Transverse colon (tissue), 4 donors: Measurements from ENCODE around the gene RPS4Y1. TPM values are rescaled to one million over a fixed set of nuclear protein-coding genes. Genes with fewer than 3 reads are reported as not detected.
"Not testable (repeated sequence)": the region's sequence is repeated elsewhere in the genome, so short reads cannot be mapped to it uniquely, and the experiment has no call there.

Source experiments
- DNase-seq: peaks from one replicate; pipeline ENCODE4 v3.0.0-alpha.2; 2019
- H3K27ac ChIP-seq, 4 donors: fragments of 200-600 bp; sonication (generic); 2 replicates each; pipeline ENCODE4 v1.5.1; 2016 to 2018; ENCODE audit warnings: inconsistent platforms in 4 of 4
- H3K27me3 ChIP-seq: fragments of 200-600 bp; sonication (generic); 2 replicates; pipeline ENCODE4 v1.5.1; 2017; ENCODE audit warnings: inconsistent platforms
- H3K36me3 ChIP-seq, 4 donors: fragments of 200-600 bp; sonication (generic); 2 replicates each; pipeline ENCODE4 v1.5.1; 2017 to 2019; ENCODE audit warnings: inconsistent platforms in 4 of 4
- H3K4me1 ChIP-seq, 4 donors: fragments of 200-600 bp; sonication (generic); 2 replicates each; pipeline ENCODE4 v1.5.1; 2017 to 2020; ENCODE audit warnings: inconsistent platforms in 4 of 4
- H3K4me3 ChIP-seq, 4 donors: fragments of 200-600 bp; sonication (generic); 1 replicate in 1 of 4; 2 replicates in 3 of 4; pipeline versions ENCODE4 v1.5.1 to v1.6.1; 2017 to 2019; ENCODE audit warnings: inconsistent platforms in 4 of 4
- H3K9me3 ChIP-seq, 2 donors: fragments of 200-600 bp; sonication (generic); 2 replicates each; pipeline ENCODE4 v1.5.1; 2017 to 2019; ENCODE audit warnings: inconsistent platforms in 2 of 2
- EP300 ChIP-seq: sonication (generic); formaldehyde crosslinking; IDR thresholded peaks from one replicate; pipeline ENCODE4 v1.6.1; 2017; ENCODE audit warnings: antibody characterized with exemption, low read depth
- POLR2A ChIP-seq: fragments of 450-650 bp; IDR thresholded peaks from one replicate; pipeline ENCODE4 v1.6.1; 2016; ENCODE audit warnings: antibody characterized with exemption, mild to moderate bottlenecking, moderate library complexity
- POLR2AphosphoS5 ChIP-seq, 3 donors: sonication (generic); formaldehyde crosslinking; IDR thresholded peaks; one replicate each; pipeline ENCODE4 v1.6.1; 2016; ENCODE audit warnings: antibody characterized with exemption in 3 of 3
- WGBS, 2 donors: methylation state at CpG; one replicate each; pipeline ENCODE4 v1.1.5; 2018; ENCODE audit warnings: low coverage in 1 of 2; 5-methylcytosine and 5-hydroxymethylcytosine counted together
- in situ Hi-C, 4 donors: fragments of 200-750 bp; cut with MboI; loops; one replicate each; pipeline versions ENCODE4 v1.15.0 to v1.15.1; 2017; ENCODE audit warnings: low sequenced_read_pairs in 3 of 4, low pct_ligation_motif_present in 1 of 4, low pct_unique_long_range_greater_than_20kb in 1 of 4
- intact Hi-C: fragments of 100-400 bp; cut with DNase I; formaldehyde crosslinking; loops from one replicate; pipeline ENCODE4 v1.15.1; 2023; ENCODE audit warnings: low total_unique reads
- total RNA-seq, 4 donors: library from RNA; depleted of rRNA; stranded (reverse); fragments of >200 nt; gene quantifications; one replicate each; pipeline ENCODE4 v1.1.0, GENCODE V29; 2016
- TF ChIP-seq, protein P1 (sequence below), 5 experiments: fragments of 200-600 bp in 3 of 5; fragments of 450-650 bp in 2 of 5; sonication (generic) in 3 of 5; IDR thresholded peaks; 1 replicate in 2 of 5; 2 replicates in 3 of 5; pipeline ENCODE4 v1.5.1; 2016 to 2017; ENCODE audit warnings: antibody characterized with exemption in 5 of 5, inconsistent platforms in 3 of 5, mild to moderate bottlenecking in 2 of 5, moderate library complexity in 1 of 5

RPS4Y1 gene
- 100 to 1,000 TPM in 2 of 4 donors, not detected in 2; 125 to 177 TPM for total RNA-seq

DNA sequence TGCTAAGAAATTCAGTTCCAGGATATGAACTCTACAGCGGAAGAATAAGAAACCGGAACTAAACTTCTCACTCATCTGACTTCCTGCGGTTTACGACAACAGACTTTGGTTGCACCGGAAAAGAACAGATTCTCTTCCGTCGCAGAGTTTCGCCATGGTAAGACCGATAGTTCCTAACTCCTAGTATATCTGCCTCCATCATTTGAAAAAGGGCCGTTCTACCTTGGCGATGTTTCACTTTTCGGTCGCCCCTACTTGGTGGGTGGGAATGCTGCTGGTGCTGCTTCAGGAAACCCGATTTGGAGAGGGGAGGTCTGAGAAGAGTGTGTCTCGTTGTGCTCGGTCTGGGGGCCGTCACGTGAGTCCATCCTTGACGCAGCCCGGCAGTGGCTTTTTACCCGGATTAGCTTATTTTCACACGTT lies at the start of gene RPS4Y1:
RPS4Y1 (plus strand) TSS at position 132 of the 423 bp plus-strand sequence; CDS start at position 155, 23 bp downstream.
- H3K4me3 ChIP-seq = peak within 1 kb of the TSS in 2 of 4 donors; percentile 64 to 71
- peaks cover 0 to 7% (median 0%) of the 10 kb centered on the region in 4 donors for H3K36me3 ChIP-seq
- peaks cover 0 to 5% (median 0%) of the 10 kb centered on the region in 4 donors for H3K4me1 ChIP-seq
- DNase-seq = no peak
- no peaks in the 10 kb centered on the region for H3K27me3 ChIP-seq
- peak within 1 kb of the TSS in 2 of 4 donors; percentile 75 to 79 for H3K27ac ChIP-seq
- TF ChIP-seq, protein P1, sequence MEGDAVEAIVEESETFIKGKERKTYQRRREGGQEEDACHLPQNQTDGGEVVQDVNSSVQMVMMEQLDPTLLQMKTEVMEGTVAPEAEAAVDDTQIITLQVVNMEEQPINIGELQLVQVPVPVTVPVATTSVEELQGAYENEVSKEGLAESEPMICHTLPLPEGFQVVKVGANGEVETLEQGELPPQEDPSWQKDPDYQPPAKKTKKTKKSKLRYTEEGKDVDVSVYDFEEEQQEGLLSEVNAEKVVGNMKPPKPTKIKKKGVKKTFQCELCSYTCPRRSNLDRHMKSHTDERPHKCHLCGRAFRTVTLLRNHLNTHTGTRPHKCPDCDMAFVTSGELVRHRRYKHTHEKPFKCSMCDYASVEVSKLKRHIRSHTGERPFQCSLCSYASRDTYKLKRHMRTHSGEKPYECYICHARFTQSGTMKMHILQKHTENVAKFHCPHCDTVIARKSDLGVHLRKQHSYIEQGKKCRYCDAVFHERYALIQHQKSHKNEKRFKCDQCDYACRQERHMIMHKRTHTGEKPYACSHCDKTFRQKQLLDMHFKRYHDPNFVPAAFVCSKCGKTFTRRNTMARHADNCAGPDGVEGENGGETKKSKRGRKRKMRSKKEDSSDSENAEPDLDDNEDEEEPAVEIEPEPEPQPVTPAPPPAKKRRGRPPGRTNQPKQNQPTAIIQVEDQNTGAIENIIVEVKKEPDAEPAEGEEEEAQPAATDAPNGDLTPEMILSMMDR (IDR thresholded peaks at IDR 0.05) = no peak
- TF ChIP-seq POLR2AphosphoS5 (IDR thresholded peaks at IDR 0.05) = peak in 1 of 3 donors; percentile 65
- TF ChIP-seq POLR2A = peak; percentile 37
- no peak for TF ChIP-seq EP300
- WGBS, 2 donors = 0% methylated on average over 1 of the region's 22 CpGs; no CpG with 5 or more reads in 1 of the 2 donors
- no peaks in the 10 kb centered on the region for H3K9me3 ChIP-seq
- intact Hi-C loops = no loop called here
- in situ Hi-C loops = no loop called here

DNA sequence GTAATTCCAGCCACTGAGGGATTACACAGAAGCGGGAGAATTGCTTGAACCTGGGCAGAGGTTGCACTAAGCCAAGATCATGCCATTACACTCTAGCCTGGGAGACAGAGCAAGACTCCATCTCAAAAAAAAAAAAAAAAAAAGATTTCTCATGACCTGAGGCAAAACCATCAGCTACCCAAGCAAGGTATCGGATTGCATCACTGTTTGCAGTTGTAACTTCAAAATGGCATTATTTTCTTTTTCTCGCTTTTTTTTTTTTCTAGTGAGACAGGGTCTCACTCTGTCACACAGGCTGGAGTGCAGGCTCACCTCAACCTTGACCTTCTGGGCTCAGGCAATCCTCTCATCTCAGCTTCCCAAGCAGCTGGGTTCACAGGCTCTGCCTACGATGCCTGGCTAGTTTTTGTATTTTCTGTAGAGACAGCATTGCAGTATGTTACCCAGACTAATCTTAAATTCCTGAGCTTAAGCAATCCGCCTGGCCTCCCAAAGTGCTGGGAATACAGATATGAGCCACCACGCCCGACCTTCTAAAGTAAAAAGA lies 44.4 kb upstream of the RPS4Y1 start:
- TF ChIP-seq EP300 = no peak
- TF ChIP-seq POLR2AphosphoS5 (IDR thresholded peaks at IDR 0.05) = no peak
- no peak for TF ChIP-seq POLR2A
- TF ChIP-seq, protein P1 (IDR thresholded peaks at IDR 0.05) = no peak
- WGBS, 2 donors = 80% methylated on average over 1 of the region's 7 CpGs; no CpG with 5 or more reads in 1 of the 2 donors
- H3K36me3 ChIP-seq = no peaks in the 10 kb centered on the region
- in situ Hi-C loops (no loop called here), intact Hi-C loops (no loop called here)
- no peaks in the 10 kb centered on the region for H3K27me3 ChIP-seq
- no peak overlapping the region for H3K27ac ChIP-seq
- no peaks in the 10 kb centered on the region for H3K9me3 ChIP-seq
- DNase-seq = no peak
- H3K4me3 ChIP-seq = no peak overlapping the region
- no peaks in the 10 kb centered on the region for H3K4me1 ChIP-seq

DNA sequence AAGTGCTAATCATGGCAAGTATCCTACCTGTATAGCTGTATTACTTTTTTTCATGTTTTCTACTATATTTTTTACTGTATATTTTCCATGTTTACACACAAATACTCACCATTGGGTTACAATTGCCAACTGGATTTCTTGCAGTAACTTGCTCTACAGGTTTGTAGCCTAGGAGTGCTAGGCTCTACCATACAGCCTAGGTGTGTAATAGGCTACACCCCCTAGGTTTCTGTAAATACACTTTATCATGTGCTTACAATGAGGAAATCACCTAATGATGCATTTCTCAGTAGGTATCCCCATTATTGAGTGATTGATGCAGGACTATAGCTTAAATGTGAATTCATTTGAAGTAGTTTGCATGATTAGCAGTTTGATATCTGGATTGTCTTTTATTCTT lies 43.4 kb upstream of the RPS4Y1 start:
- intact Hi-C loops (no loop called here), in situ Hi-C loops (no loop called here)
- DNase-seq = no peak
- TF ChIP-seq EP300 (no peak), POLR2AphosphoS5 (IDR thresholded peaks at IDR 0.05) (no peak), POLR2A (no peak)
- TF ChIP-seq, protein P1 (IDR thresholded peaks at IDR 0.05) = no peak
- no peak overlapping the region for H3K27ac ChIP-seq
- no peaks in the 10 kb centered on the region for H3K9me3 ChIP-seq
- H3K27me3 ChIP-seq = no peaks in the 10 kb centered on the region
- no peak overlapping the region for H3K4me3 ChIP-seq
- no peaks in the 10 kb centered on the region for H3K36me3 ChIP-seq
- no peaks in the 10 kb centered on the region for H3K4me1 ChIP-seq

DNA sequence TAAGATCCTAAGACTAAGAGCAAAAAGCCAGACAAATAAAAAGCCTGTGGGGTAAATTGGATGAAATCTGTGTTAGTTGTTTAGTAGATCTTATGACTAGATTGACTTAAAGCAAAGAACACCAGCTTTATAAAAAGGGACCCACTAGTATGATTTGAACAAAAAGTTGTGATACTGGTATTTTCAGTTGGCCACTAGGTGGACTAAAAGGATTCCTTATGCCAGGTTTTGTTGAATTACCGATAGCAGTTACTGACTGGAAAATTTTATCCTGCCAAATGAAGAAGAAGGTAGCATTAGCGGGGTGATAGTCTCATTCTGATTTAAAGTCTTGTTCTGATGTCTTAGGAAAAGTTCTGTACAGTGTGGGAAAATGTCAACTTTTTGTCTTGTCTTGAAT lies 41.2 kb upstream of the RPS4Y1 start:
- no peak for TF ChIP-seq EP300
- TF ChIP-seq, protein P1 (IDR thresholded peaks at IDR 0.05) = peak in 3 of 5 experiments; percentile 26 to 37 (median 29)
- Histone ChIP-seq H3K36me3 (no peaks in the 10 kb centered on the region), H3K4me1 (no peaks in the 10 kb centered on the region), H3K9me3 (no peaks in the 10 kb centered on the region), H3K27me3 (no peaks in the 10 kb centered on the region), H3K4me3 (no peak overlapping the region), H3K27ac (no peak overlapping the region)
- in situ Hi-C loops (no loop called here), intact Hi-C loops (no loop called here)
- DNase-seq = no peak
- WGBS, 2 donors = no CpG with 5 or more reads among the region's 2 CpGs

DNA sequence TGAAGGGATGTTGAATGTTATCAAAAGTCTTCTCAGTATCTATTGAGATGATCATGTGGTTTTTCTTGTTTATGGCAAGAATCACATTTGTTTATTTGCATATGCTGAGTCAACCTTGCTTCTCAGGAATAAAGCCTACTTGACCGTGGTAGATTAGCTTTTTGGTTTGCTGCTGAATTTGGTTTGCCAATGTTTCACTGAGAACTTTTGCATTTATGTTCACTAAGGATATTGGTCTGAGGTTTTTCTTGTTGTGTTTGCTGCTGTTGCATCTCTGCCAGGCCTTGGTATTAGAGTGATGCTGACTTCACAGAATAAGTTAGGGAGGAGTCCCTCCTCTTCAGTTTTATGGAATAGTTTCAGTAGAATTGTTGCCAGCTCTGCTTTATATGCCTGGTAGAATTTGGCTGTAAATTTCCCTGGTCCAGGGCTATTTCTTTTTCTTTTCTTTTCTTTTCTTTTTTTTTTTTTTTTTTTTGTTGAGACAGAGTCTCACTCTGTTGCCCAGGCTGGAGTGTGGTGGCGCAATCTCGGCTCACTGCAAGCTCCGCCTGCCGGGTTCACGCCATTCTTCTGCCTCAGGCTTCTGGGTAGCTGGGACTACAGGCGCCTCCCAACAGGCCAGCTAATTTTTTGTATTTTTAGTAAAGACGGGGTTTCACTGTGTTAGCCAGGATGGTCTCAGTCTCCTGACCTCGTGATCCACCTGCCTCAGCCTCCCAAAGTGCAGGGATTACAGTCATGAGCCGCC lies 24.1 kb upstream of the RPS4Y1 start:
- H3K4me1 ChIP-seq, H3K27me3 ChIP-seq, H3K4me3 ChIP-seq, in situ Hi-C loops, H3K27ac ChIP-seq, H3K36me3 ChIP-seq, intact Hi-C loops, H3K9me3 ChIP-seq, DNase-seq: not testable (repeated sequence)
- whole genome bisulfite sequencing, 2 donors = 70% methylated on average over 3 of the region's 10 CpGs; no CpG with 5 or more reads in 1 of the 2 donors
